Thyroid gland (tissue), 4 donors: ENCODE measurements around the gene MAMDC4.

Experiments used
- CTCF ChIP-seq, 6 experiments: fragments of 200-600 bp in 3 of 6; fragments of 450-650 bp in 3 of 6; sonication (generic) in 3 of 6; IDR thresholded peaks; one replicate each; pipeline ENCODE4 v1.5.1; 2016 to 2019; ENCODE audit warnings: antibody characterized with exemption in 6 of 6, mild to moderate bottlenecking in 2 of 6, inconsistent platforms in 1 of 6, moderate library complexity in 1 of 6
- POLR2A ChIP-seq, 2 donors: fragments of 450-650 bp; IDR thresholded peaks; one replicate each; pipeline ENCODE4 v1.6.1; 2017; ENCODE audit warnings: antibody characterized with exemption in 2 of 2, mild to moderate bottlenecking in 2 of 2, moderate library complexity in 1 of 2

DNA sequence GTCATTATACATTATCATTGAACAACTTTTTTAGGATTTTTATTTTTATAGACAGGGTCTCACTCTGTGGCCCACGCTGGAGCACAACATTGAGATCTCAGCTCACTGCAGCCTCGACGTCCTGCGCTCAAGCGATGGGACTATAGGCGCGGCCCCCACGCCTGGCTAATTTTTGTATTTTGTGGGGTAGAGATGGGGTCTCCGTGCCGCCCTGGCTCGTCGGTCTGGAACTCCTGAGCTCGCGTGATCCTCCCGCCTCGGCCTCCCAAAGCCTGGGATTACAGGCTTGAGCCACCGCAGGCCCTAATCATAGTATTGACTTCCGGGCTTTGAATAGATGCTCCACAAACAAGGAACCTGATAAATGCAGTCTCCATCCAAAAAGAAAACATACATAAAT is 15.3 kb downstream of the MAMDC4 start:
- TF ChIP-seq CTCF (IDR thresholded peaks at IDR 0.05) (no peak), POLR2A (IDR thresholded peaks at IDR 0.05) (no peak)
